A549 treated with GW870086 at 1 μM for 4 hours (cell line): ENCODE measurements around the gene F2RL2. TPM values are rescaled to one million over a fixed set of nuclear protein-coding genes. Genes with fewer than 3 reads are reported as not detected.

Experiments
- total RNA-seq: library from RNA; stranded (reverse); fragments of 200-300 nt; extraction: Qiagen RNA extraction; gene quantifications from 5 replicates; pipeline ENCODE4 v1.2.3, GENCODE V29; 2022; ENCODE audit warnings: low read depth

F2RL2 gene
- total RNA-seq = 3.4 to 3.7 TPM (median 3.5 TPM) in 5 replicates

GRCh38 chr5:76622973-76623596 lies at the start of gene F2RL2:
F2RL2 (minus strand) TSS chr5:76623403; CDS start chr5:76623230, 173 bp downstream.

Other genes starting within 250 kb of the F2RL2 start
- gene IQGAP2, start 220.1 kb downstream of the F2RL2 start, total RNA-seq = 1.7 to 2.1 TPM (median 2.1 TPM) in 5 replicates
- gene F2R, start 92.7 kb upstream of the F2RL2 start, total RNA-seq = 34.6 to 60.1 TPM (median 53.8 TPM) in 5 replicates
- gene F2RL1, start 195.6 kb upstream of the F2RL2 start, total RNA-seq = 220 to 283 TPM (median 272 TPM) in 5 replicates
- not detected in 5 replicates for gene S100Z, start 226.6 kb upstream of the F2RL2 start, total RNA-seq